H9 (cell line): ENCODE results near the gene S100A4. TPM values are rescaled to one million over a fixed set of nuclear protein-coding genes. Genes with fewer than 3 reads are reported as not detected.

Experiments used
- DNase-seq: peaks from one replicate; pipeline ENCODE4 v3.0.0-alpha.2; 2017
- H2AFZ ChIP-seq: one replicate; pipeline ENCODE4 v1.6.1; 2013; ENCODE audit warnings: mild to moderate bottlenecking, low read length, control low read depth, moderate library complexity
- H2AK5ac ChIP-seq: 2 replicates; pipeline ENCODE4 v1.6.1; 2013; ENCODE audit warnings: low read length, control low read depth, mixed read lengths; ENCODE audit not compliant: insufficient read length
- H2BK120ac ChIP-seq: one replicate; pipeline ENCODE4 v1.6.1; 2013; ENCODE audit warnings: low read depth, mild to moderate bottlenecking, low read length, control low read depth, inconsistent platforms; ENCODE audit not compliant: poor library complexity, severe bottlenecking
- H2BK12ac ChIP-seq: 2 replicates; pipeline ENCODE4 v1.6.1; 2013; ENCODE audit warnings: low read length, control low read depth, mixed read lengths, low read depth; ENCODE audit not compliant: insufficient read length
- H2BK15ac ChIP-seq: 2 replicates; pipeline ENCODE4 v1.6.1; 2013; ENCODE audit warnings: low read depth, low read length, control low read depth
- H2BK20ac ChIP-seq: one replicate; pipeline ENCODE4 v1.6.1; 2013; ENCODE audit warnings: low read depth, mild to moderate bottlenecking, low read length, control low read depth, inconsistent platforms; ENCODE audit not compliant: poor library complexity, severe bottlenecking
- H2BK5ac ChIP-seq: 2 replicates; pipeline ENCODE4 v1.6.1; 2013; ENCODE audit warnings: low read length, control low read depth, mixed read lengths; ENCODE audit not compliant: insufficient read length
- H3K14ac ChIP-seq: 2 replicates; pipeline ENCODE4 v1.6.1; 2013; ENCODE audit warnings: low read length, control low read depth; ENCODE audit not compliant: insufficient read depth
- H3K18ac ChIP-seq: 2 replicates; pipeline ENCODE4 v1.6.1; 2013; ENCODE audit warnings: low read depth, mild to moderate bottlenecking, mixed read lengths, low read length, control low read depth; ENCODE audit not compliant: insufficient read length
- H3K23ac ChIP-seq: 2 replicates; pipeline ENCODE4 v1.6.1; 2013; ENCODE audit warnings: low read length, control low read depth, mixed read lengths, low read depth; ENCODE audit not compliant: insufficient read length
- H3K23me2 ChIP-seq: 2 replicates; pipeline ENCODE4 v1.6.1; 2013; ENCODE audit warnings: low read depth, mild to moderate bottlenecking, mixed read lengths, low read length, control low read depth; ENCODE audit not compliant: insufficient read length, poor library complexity, severe bottlenecking
- H3K27ac ChIP-seq: 2 replicates; pipeline ENCODE4 v1.5.1; 2013; ENCODE audit warnings: low read length, control low read depth, mixed read lengths, low read depth; ENCODE audit not compliant: insufficient read length
- H3K27me3 ChIP-seq: 2 replicates; pipeline ENCODE4 v1.6.1; 2013; ENCODE audit warnings: low read length, control low read depth, inconsistent platforms; ENCODE audit not compliant: insufficient read depth
- H3K4ac ChIP-seq: 2 replicates; pipeline ENCODE4 v1.6.1; 2013; ENCODE audit warnings: low read depth, mild to moderate bottlenecking, control low read depth, inconsistent platforms, low read length, moderate library complexity
- H3K4me1 ChIP-seq: 2 replicates; pipeline ENCODE4 v1.6.1; 2013; ENCODE audit warnings: low read length, control low read depth, inconsistent platforms; ENCODE audit not compliant: insufficient read depth
- H3K4me2 ChIP-seq: 2 replicates; pipeline ENCODE4 v1.6.1; 2013; ENCODE audit warnings: low read length, control low read depth, mixed read lengths; ENCODE audit not compliant: insufficient read length, insufficient read depth
- H3K56ac ChIP-seq: 2 replicates; pipeline ENCODE4 v1.6.1; 2013; ENCODE audit warnings: low read depth, mild to moderate bottlenecking, mixed read lengths, low read length, control low read depth; ENCODE audit not compliant: insufficient read length
- H3K79me1 ChIP-seq: 2 replicates; pipeline ENCODE4 v1.6.1; 2013; ENCODE audit warnings: low read depth, mild to moderate bottlenecking, moderate library complexity, low read length, control low read depth, inconsistent platforms; ENCODE audit not compliant: insufficient read depth, poor library complexity, severe bottlenecking
- H3K79me2 ChIP-seq: 2 replicates; pipeline ENCODE4 v1.6.1; 2013; ENCODE audit warnings: low read length, control low read depth, inconsistent platforms; ENCODE audit not compliant: insufficient read depth
- H3K9ac ChIP-seq: 2 replicates; pipeline ENCODE4 v1.6.1; 2013; ENCODE audit warnings: low read length, control low read depth, mixed read lengths; ENCODE audit not compliant: insufficient read length; ENCODE audit errors: extremely low read depth
- H3K9me3 ChIP-seq: one replicate; pipeline ENCODE4 v1.6.1; 2013; ENCODE audit warnings: low read depth, low read length, inconsistent platforms; ENCODE audit not compliant: control insufficient read depth
- H3T11ph ChIP-seq: one replicate; pipeline ENCODE4 v1.6.1; 2013; ENCODE audit warnings: mild to moderate bottlenecking, low read length, control low read depth, inconsistent platforms
- H4K20me1 ChIP-seq: one replicate; pipeline ENCODE4 v1.6.1; 2013; ENCODE audit not compliant: control insufficient read depth, insufficient read length, insufficient read depth
- H4K5ac ChIP-seq: 2 replicates; pipeline ENCODE4 v1.6.1; 2013; ENCODE audit warnings: low read depth, mild to moderate bottlenecking, mixed read lengths, low read length, control low read depth; ENCODE audit not compliant: insufficient read length
- H4K8ac ChIP-seq: replicated peaks from 2 replicates; pipeline ENCODE4 v1.6.1; 2013; ENCODE audit warnings: low read length, control low read depth, mixed read lengths, low read depth; ENCODE audit not compliant: insufficient read length
- H4K91ac ChIP-seq: 2 replicates; pipeline ENCODE4 v1.6.1; 2013; ENCODE audit warnings: low read depth, mild to moderate bottlenecking, moderate library complexity, mixed read lengths, low read length, control low read depth; ENCODE audit not compliant: insufficient read length
- H3K27ac Mint-ChIP-seq, 3 experiments: 2 replicates in 2 of 3; 3 replicates in 1 of 3; pipeline ENCODE4 v1.8.0; 2020 to 2021; ENCODE audit warnings: mixed read lengths in 3 of 3, mild to moderate bottlenecking in 1 of 3, moderate library complexity in 1 of 3
- H3K27me3 Mint-ChIP-seq: 2 replicates; pipeline ENCODE4 v1.8.0; 2021; ENCODE audit warnings: low read depth, mild to moderate bottlenecking, moderate library complexity, mixed read lengths
- H3K36me3 Mint-ChIP-seq, 3 experiments: 2 replicates in 2 of 3; 3 replicates in 1 of 3; pipeline ENCODE4 v1.8.0; 2020 to 2021; ENCODE audit warnings: low read depth in 3 of 3, mixed read lengths in 3 of 3; ENCODE audit not compliant: insufficient read depth in 1 of 3
- H3K4me1 Mint-ChIP-seq, 2 experiments: 2 replicates each; pipeline ENCODE4 v1.8.0; 2020; ENCODE audit warnings: mixed read lengths in 2 of 2
- H3K4me3 Mint-ChIP-seq, 2 experiments: 2 replicates in 1 of 2; 3 replicates in 1 of 2; pipeline ENCODE4 v1.8.0; 2020 to 2021; ENCODE audit warnings: mild to moderate bottlenecking in 2 of 2, mixed read lengths in 2 of 2, moderate library complexity in 1 of 2
- H3K9me3 Mint-ChIP-seq, 2 experiments: 2 replicates in 1 of 2; 3 replicates in 1 of 2; pipeline ENCODE4 v1.8.0; 2020; ENCODE audit warnings: mild to moderate bottlenecking in 2 of 2, mixed read lengths in 2 of 2, moderate library complexity in 1 of 2
- CTCF ChIP-seq: fragments of 200-600 bp; sonication (generic); conservative IDR thresholded peaks from 3 replicates; pipeline ENCODE4 v1.8.0; 2021; ENCODE audit warnings: antibody characterized with exemption, mild to moderate bottlenecking
- WGBS: extraction: QIAGEN DNeasy Blood & Tissue Kit; methylation state at CpG from one replicate; pipeline ENCODE4 v1.1.7; 2013; ENCODE audit warnings: missing lambda C conversion rate, low lambda C conversion rate, mixed read lengths; ENCODE audit not compliant: insufficient read length; ENCODE audit errors: extremely low coverage; 5-methylcytosine and 5-hydroxymethylcytosine counted together
- total RNA-seq: library from RNA; stranded (reverse); gene quantifications from 2 replicates; pipeline ENCODE4 v1.2.1, GENCODE V29; 2021

The S100A4 gene
- total RNA-seq, 1 experiment from 2014 or later = 9.0 TPM

- Histone ChIP-seq H4K8ac (no peak overlapping the region), H3K27me3 (no peaks in the 10 kb centered on the region), H3K9ac (no peak overlapping the region), H2AFZ (no peak overlapping the region), H2AK5ac (no peak overlapping the region), H3K9me3 (no peaks in the 10 kb centered on the region), H2BK15ac (no peak overlapping the region), H3K27ac (no peak overlapping the region), H3K56ac (no peak overlapping the region), H2BK12ac (no peak overlapping the region), H4K91ac (no peak overlapping the region), H3K79me2 (no peaks in the 10 kb centered on the region), H3K4me2 (no peak overlapping the region), H3K23ac (no peak overlapping the region), H3K4me1 (no peaks in the 10 kb centered on the region), H4K20me1 (no peaks in the 10 kb centered on the region), H3K4ac (no peak overlapping the region), H3K14ac (no peak overlapping the region), H3K79me1 (no peaks in the 10 kb centered on the region), H3K18ac (no peak overlapping the region), H4K5ac (no peak overlapping the region), H3T11ph (no peak overlapping the region), H2BK120ac (no peak overlapping the region), H3K23me2 (no peaks in the 10 kb centered on the region), H2BK5ac (no peak overlapping the region), H2BK20ac (no peak overlapping the region)
- DNase-seq = no peak
- no peak for TF ChIP-seq CTCF
- Mint-ChIP-seq H3K9me3 (no peaks in the 10 kb centered on the region), H3K4me1 (peaks cover 4 to 9% of the 10 kb centered on the region in 2 experiments; a peak in 3 of 4 replicates), H3K27me3 (peaks cover 37% of the 10 kb centered on the region), H3K4me3 (no peak overlapping the region), H3K36me3 (no peaks in the 10 kb centered on the region), H3K27ac (no peak overlapping the region)
- no CpG with 5 or more reads among the region's 3 CpGs for WGBS
Observed at GRCh38 chr1:153509036-153509435, 36.6 kb downstream of the S100A4 start.
